ENCODE data around the gene TRAF1.

TRAF1 gene

GRCh38 chr9:120874226-120875194 lies 52.1 kb downstream of the TRAF1 start:
- TF ChIP-seq GATA3 (IDR thresholded peaks at IDR 0.05; ENCODE audit: low read depth, low read length) = no peak
- TF ChIP-seq GATA2 (IDR thresholded peaks at IDR 0.05; ENCODE audit: low read depth, low read length) = no peak

- TF ChIP-seq GATA2 (IDR thresholded peaks at IDR 0.05; ENCODE audit: low read depth, low read length) = no peak
- TF ChIP-seq GATA3 (IDR thresholded peaks at IDR 0.05; ENCODE audit: low read depth, low read length) = no peak
Observed at GRCh38 chr9:120873512-120873911, 53.1 kb downstream of the TRAF1 start.

- TF ChIP-seq GATA3 (IDR thresholded peaks at IDR 0.05; ENCODE audit: low read depth, low read length) (no peak), GATA2 (IDR thresholded peaks at IDR 0.05; ENCODE audit: low read depth, low read length) (no peak)
Observed at GRCh38 chr9:120872791-120873502, 53.6 kb downstream of the TRAF1 start.

- TF ChIP-seq GATA2 (IDR thresholded peaks at IDR 0.05; ENCODE audit: low read depth, low read length) (no peak), GATA3 (IDR thresholded peaks at IDR 0.05; ENCODE audit: low read depth, low read length) (no peak)
Observed at GRCh38 chr9:120870206-120870605, 56.4 kb downstream of the TRAF1 start.

- TF ChIP-seq GATA2 (IDR thresholded peaks at IDR 0.05; ENCODE audit: low read depth, low read length) (no peak), GATA3 (IDR thresholded peaks at IDR 0.05; ENCODE audit: low read depth, low read length) (no peak)
Observed at GRCh38 chr9:120869726-120870125, 56.9 kb downstream of the TRAF1 start.

- TF ChIP-seq GATA3 (IDR thresholded peaks at IDR 0.05; ENCODE audit: low read depth, low read length) = no peak
Observed at GRCh38 chr9:120869360-120869687, 57.3 kb downstream of the TRAF1 start.

GRCh38 chr9:120868676-120869359 lies 57.8 kb downstream of the TRAF1 start:
- TF ChIP-seq GATA2 (IDR thresholded peaks at IDR 0.05; ENCODE audit: low read depth, low read length) (no peak), GATA3 (IDR thresholded peaks at IDR 0.05; ENCODE audit: low read depth, low read length) (no peak)

DNA sequence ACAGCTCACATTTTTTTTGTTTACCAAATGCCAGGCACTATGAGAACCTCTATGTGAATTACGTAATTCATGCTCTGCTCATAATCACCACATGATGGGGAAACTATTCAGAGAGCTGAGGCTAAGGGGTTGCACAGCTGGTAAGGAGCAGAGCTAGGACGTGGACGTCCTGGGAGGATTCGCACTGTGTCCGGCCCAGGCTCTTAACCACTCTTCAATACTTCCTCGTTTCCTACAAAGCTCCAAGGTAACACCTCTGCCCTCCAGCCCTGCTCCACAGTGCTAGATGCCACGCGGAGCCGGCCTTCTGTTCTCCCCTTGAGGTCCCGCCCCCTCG lies 58.3 kb downstream of the TRAF1 start:
- TF ChIP-seq GATA2 (IDR thresholded peaks at IDR 0.05; ENCODE audit: low read depth, low read length) = no peak
- no peak for TF ChIP-seq GATA3 (IDR thresholded peaks at IDR 0.05; ENCODE audit: low read depth, low read length)

- TF ChIP-seq GATA3 (IDR thresholded peaks at IDR 0.05; ENCODE audit: low read depth, low read length) (no peak), GATA2 (IDR thresholded peaks at IDR 0.05; ENCODE audit: low read depth, low read length) (no peak)
Observed at GRCh38 chr9:120867676-120868338, 58.8 kb downstream of the TRAF1 start.

DNA sequence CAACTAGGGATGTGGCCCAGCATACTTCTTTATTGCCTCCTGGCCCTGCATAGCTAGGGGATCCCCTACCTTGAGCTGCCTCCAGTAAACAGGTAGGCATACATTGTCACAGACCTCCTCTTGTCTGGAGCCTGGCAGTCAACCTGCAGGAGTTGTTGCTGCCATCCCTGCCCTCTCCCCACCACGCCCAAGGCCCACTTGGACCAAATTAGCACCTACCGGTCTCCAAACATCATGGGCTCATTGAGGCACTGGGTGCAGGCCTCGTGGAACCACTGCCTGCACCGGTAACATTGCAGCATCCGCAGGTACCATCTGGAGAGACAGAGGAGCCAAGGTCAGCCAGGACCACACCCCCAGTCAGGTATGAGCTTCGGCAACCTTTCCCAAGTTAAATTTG lies 59.9 kb downstream of the TRAF1 start:
- TF ChIP-seq GATA2 (IDR thresholded peaks at IDR 0.05; ENCODE audit: low read depth, low read length) = no peak
- TF ChIP-seq GATA3 (IDR thresholded peaks at IDR 0.05; ENCODE audit: low read depth, low read length) = no peak

DNA sequence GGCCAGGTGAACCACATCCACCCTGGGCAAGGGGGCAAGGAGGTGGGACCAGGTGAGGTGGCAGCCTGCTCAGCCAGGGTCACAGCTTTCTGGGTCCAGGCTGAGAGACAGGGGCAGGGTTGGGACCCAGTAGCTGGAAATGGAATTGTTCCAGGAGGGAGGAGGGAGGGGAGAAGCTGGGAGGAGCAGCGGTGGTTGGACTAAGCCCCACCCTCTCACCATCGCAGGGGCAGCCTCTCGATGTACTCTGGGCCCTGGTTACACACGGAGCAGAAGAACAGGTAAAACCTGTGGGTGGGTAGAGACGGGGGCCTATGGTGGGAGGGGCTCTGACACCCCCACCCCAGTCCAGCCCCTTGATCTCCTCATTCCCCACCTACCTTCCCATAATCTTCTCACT lies 60.8 kb downstream of the TRAF1 start:
- TF ChIP-seq GATA3 (IDR thresholded peaks at IDR 0.05; ENCODE audit: low read depth, low read length) = no peak
- TF ChIP-seq GATA2 (IDR thresholded peaks at IDR 0.05; ENCODE audit: low read depth, low read length) = no peak

DNA sequence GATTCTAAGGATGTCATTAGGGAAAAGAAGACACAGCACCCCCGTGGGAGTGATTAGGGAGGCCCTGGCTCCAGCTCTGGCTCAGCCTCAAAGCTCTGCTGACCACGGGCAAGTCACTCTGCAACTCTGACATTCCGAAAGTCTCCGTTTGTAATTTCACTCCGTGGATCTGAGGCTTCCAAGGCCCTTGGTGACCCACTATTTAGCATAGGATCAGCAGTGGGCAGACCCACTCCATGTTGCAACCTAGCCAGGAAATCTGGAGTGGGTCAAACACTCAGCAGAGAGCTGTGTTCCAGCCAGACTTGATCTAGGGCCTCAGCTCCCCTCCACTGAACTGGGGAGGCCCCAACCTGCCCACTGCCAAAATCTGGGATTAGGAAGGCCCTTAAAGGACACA lies 61.4 kb downstream of the TRAF1 start:
- TF ChIP-seq GATA2 (IDR thresholded peaks at IDR 0.05; ENCODE audit: low read depth, low read length) = no peak
- TF ChIP-seq GATA3 (IDR thresholded peaks at IDR 0.05; ENCODE audit: low read depth, low read length) = no peak

- TF ChIP-seq GATA2 (IDR thresholded peaks at IDR 0.05; ENCODE audit: low read depth, low read length) (no peak), GATA3 (IDR thresholded peaks at IDR 0.05; ENCODE audit: low read depth, low read length) (no peak)
Observed at GRCh38 chr9:120864719-120865118, 61.9 kb downstream of the TRAF1 start.

DNA sequence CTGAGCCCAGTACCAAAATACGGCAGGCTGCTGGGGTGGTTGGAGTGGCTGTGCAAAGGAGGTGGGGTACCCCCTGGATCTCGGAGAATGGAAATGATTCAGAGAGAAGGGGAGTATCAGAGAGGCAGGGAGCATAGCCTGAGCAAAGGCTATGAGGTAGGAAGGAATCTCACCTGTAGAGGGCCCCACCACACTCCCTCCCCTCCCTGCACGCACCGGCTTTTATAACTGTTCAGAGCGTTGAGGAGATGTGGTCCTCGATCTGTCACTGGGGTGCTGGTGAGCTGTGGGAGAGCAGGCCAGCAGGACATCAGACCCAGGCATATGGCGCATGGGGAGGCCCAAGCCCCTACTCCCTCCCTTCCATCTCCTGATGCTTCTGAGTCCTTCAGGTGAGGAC lies 62.8 kb downstream of the TRAF1 start:
- no peak for TF ChIP-seq GATA3 (IDR thresholded peaks at IDR 0.05; ENCODE audit: low read depth, low read length)
